HG03045 (cell line): Measurements from ENCODE around the gene LIX1.
"Not testable (repeated sequence)": the region's sequence is repeated elsewhere in the genome, so short reads cannot be mapped to it uniquely, and the experiment has no call there.

Source experiments
- ATAC-seq: cut with Tn5 transposase; IDR thresholded peaks from one replicate; pipeline ENCODE4 v1.9.1; 2021; ENCODE audit warnings: mild to moderate bottlenecking, moderate library complexity; ENCODE audit not compliant: unreplicated experiment

Gene LIX1

GRCh38 chr5:97143704-97144103 is 1.3 kb upstream of the LIX1 start:
- no peak for ATAC-seq

GRCh38 chr5:97141539-97141938 is 872 bp downstream of the LIX1 start:
- ATAC-seq, result no peak

- ATAC-seq, result no peak
These were observed 1.4 kb downstream of the LIX1 start for GRCh38 chr5:97141031-97141430.

GRCh38 chr5:97140250-97140649 is 2.2 kb downstream of the LIX1 start:
- ATAC-seq, result not testable (repeated sequence)

- ATAC-seq, result no peak
These were observed 5.9 kb downstream of the LIX1 start for GRCh38 chr5:97136475-97136874.

GRCh38 chr5:97135868-97136267 is 6.5 kb downstream of the LIX1 start:
- no peak for ATAC-seq

- no peak for ATAC-seq
These were observed 7.8 kb downstream of the LIX1 start for GRCh38 chr5:97134634-97135033.

- no peak for ATAC-seq
These were observed 9.3 kb downstream of the LIX1 start for GRCh38 chr5:97133101-97133500.

GRCh38 chr5:97131921-97132320 is 10.5 kb downstream of the LIX1 start:
- no peak for ATAC-seq

GRCh38 chr5:97131139-97131710 is 11.2 kb downstream of the LIX1 start:
- ATAC-seq, result no peak

- ATAC-seq, result no peak
These were observed 14.7 kb downstream of the LIX1 start for GRCh38 chr5:97127727-97128126.

- ATAC-seq, result no peak
These were observed 17.2 kb downstream of the LIX1 start for GRCh38 chr5:97125125-97125683.

- no peak for ATAC-seq
These were observed 18.1 kb downstream of the LIX1 start for GRCh38 chr5:97124335-97124734.

- ATAC-seq, result no peak
These were observed 20.6 kb downstream of the LIX1 start for GRCh38 chr5:97121848-97122247.

- no peak for ATAC-seq
These were observed 22.2 kb downstream of the LIX1 start for GRCh38 chr5:97120195-97120594.

GRCh38 chr5:97119007-97119390 is 23.4 kb downstream of the LIX1 start:
- no peak for ATAC-seq

GRCh38 chr5:97118261-97119006 is 24.0 kb downstream of the LIX1 start:
- no peak for ATAC-seq

- ATAC-seq, result no peak
These were observed 26.5 kb downstream of the LIX1 start for GRCh38 chr5:97115932-97116331.

GRCh38 chr5:97112230-97112629 is 30.2 kb downstream of the LIX1 start:
- no peak for ATAC-seq

- no peak for ATAC-seq
These were observed 30.8 kb downstream of the LIX1 start for GRCh38 chr5:97111616-97112015.

- no peak for ATAC-seq
These were observed 31.4 kb downstream of the LIX1 start for GRCh38 chr5:97111004-97111403.

GRCh38 chr5:97107318-97107717 is 35.1 kb downstream of the LIX1 start:
- ATAC-seq, result no peak

- ATAC-seq, result no peak
These were observed 36.2 kb downstream of the LIX1 start for GRCh38 chr5:97106216-97106581.
